GM18517 (cell line): ENCODE data around the gene PTPRN2.

Experiments used
- ATAC-seq: cut with Tn5 transposase; IDR thresholded peaks from one replicate; pipeline ENCODE4 v1.9.1; 2021; ENCODE audit warnings: mild to moderate bottlenecking, moderate library complexity; ENCODE audit not compliant: unreplicated experiment

Gene PTPRN2

GRCh38 chr7:157870644-157871290, 716.9 kb downstream of the PTPRN2 start:
- no peak for ATAC-seq

- no peak for ATAC-seq
Observed at GRCh38 chr7:157869793-157870192, 717.8 kb downstream of the PTPRN2 start.

DNA sequence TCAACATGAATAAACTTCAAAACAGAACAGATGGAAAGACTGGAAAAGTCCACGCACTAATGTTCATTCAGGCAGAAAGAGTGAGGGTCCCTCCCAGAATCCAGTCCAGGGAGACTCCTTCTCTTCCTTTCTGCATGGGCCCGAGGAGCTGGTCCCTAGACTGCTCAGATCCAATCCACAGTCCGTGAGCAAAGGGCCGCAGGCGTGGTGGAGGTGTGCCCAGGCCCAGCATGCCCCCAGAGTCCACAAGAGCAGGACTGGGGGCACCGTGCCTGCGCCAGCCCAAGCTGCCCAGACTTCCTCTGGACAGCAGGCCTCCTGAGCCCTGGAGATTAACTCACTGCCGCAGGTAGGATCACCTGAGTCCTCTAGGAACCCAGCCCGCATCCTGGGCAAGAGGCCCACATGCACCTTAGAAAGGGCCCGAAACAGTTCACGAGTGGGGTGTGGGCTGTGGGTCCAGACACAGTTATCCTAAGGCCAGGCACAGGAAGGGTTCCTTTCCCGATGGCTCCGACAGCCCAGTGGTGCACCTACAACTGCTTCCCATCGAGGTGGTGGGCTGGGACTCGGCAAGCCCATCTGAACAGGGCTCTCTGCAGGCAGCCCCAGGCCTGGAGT, 719.8 kb downstream of the PTPRN2 start:
- no peak for ATAC-seq

DNA sequence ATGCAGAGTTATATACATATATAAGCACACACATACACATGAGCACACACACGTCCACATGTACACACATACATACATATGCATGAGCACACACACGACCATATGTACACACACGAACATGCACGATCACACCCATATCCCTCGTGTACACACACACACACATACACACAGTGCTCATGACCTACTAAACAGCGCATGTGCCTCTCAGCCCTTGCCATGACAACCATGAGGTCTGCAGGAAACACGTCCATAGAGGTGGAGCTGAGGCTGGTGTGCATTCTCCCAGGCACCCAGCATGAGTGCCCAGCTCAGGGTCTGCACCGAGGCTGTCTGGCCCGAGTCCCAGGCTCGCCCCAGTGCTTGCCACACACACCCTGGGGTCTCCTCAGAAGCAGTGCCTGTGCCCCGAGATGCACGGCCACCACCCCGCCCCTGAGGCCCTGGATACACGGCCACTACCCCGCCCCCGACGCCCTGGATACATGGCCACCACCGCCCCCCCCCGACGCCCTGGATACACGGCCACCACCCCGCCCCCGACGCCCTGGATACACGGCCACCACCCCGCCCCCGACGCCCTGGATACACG, 721.2 kb downstream of the PTPRN2 start:
- no peak for ATAC-seq

GRCh38 chr7:157865351-157866165, 722.1 kb downstream of the PTPRN2 start:
- no peak for ATAC-seq

GRCh38 chr7:157864911-157865310, 722.7 kb downstream of the PTPRN2 start:
- no peak for ATAC-seq

DNA sequence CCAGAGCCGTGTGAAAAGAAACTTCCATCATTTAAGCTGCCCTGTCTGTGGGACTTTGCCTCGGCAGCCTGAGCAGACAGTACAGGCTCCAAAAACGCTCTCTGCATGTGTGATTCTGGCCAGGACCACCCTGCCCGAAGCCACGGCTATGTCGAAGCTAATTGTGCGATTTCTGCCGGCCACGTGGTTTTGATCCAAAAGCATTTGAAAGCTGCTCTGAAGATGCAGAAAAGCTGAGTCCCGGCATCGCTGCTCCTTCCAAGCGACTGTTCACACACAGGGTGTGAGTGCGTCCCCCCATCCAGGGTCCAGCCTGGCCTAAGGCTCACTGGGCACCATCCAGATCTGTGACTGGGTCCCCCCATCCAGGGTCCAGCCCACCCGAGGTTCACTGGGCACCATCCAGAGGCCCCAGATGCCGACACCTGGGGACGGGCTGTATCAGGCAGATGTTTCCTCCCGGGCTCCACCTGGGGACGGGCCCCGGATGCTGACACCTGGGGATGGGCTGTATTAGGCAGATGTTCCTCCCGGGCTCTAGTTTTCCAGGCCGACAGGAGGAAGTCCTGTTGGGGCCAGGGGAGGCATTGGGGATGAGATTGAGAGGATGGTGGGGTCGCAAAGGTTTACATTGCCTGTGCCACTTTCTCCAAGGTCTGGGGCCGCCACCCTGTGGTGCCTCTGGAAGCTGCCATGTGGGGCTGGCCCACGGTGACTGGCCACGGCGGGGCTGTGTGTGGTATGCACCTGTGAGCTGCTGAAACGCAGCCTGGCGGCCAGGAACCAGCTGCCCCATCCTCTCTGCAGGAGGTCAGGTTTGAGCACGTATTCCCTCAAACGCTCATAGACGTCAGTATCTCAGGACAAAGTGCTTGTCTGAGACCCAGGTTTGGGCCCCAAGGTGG, 723.5 kb downstream of the PTPRN2 start:
- ATAC-seq, result no peak

- no peak for ATAC-seq
Observed at GRCh38 chr7:157863176-157863575, 724.4 kb downstream of the PTPRN2 start.

- ATAC-seq, result no peak
Observed at GRCh38 chr7:157862731-157863130, 724.9 kb downstream of the PTPRN2 start.

- ATAC-seq, result no peak
Observed at GRCh38 chr7:157861551-157861950, 726.1 kb downstream of the PTPRN2 start.

GRCh38 chr7:157861031-157861491, 726.6 kb downstream of the PTPRN2 start:
- no peak for ATAC-seq

DNA sequence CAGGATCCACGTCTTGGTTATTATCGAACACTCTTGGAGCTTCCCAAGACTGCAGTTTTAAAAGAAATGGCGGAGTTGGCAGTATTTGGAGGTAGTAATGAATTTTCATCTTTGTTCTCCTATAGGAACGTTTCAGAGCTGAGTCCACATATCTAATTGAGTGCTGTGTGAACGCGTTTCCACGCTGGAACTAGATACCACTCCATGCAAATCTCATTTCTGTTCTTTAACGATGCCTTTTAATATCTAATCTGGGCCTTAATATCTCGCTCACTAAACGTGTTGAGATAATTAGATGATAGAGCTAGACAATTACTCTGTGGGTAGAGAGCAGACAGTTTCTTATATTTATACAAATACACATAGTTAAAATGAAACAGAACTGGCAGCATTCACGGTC, 727.2 kb downstream of the PTPRN2 start:
- no peak for ATAC-seq

DNA sequence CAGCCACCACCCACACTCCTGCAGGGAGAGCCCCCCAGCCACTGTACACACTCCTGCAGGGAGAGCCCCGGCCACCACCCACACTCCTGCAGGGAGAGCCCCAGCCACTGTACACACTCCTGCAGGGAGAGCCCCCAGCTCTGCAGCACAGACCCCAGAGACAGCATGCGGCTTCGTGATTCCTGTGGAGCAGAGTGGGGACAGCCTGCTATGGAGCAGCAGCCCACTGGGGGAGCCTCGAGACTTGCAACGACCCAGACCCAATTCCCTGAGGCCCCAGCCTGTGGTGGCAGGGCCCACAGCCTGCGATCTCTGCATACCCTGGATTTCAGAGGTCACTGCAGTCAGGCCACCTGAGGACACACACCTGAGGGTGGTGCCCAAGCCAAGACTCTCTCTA, 727.7 kb downstream of the PTPRN2 start:
- ATAC-seq, result no peak

DNA sequence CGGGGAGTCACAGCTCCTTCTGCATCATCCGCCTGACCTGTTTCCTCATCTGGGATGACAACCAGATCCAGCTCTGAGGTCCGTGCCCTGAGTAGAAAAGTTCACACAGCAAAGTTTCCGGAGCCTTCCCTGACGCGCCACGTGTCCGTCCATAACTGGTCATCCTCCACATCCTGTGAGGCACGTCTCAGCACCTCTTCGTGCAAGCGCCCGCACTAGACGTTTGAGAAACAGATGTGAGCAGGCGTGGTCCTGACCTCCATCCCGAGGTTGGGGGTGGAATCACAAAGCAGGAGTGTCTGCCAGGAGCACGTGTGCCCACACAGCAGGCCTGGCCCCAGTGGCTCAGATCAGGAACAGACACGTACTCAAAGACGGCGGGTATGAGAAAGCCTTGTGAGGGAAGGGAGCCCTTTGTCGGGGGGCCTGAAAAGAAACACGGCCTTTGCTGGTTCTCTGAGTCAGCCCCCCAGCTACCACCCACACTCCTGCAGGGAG, 730.0 kb downstream of the PTPRN2 start:
- no peak for ATAC-seq

DNA sequence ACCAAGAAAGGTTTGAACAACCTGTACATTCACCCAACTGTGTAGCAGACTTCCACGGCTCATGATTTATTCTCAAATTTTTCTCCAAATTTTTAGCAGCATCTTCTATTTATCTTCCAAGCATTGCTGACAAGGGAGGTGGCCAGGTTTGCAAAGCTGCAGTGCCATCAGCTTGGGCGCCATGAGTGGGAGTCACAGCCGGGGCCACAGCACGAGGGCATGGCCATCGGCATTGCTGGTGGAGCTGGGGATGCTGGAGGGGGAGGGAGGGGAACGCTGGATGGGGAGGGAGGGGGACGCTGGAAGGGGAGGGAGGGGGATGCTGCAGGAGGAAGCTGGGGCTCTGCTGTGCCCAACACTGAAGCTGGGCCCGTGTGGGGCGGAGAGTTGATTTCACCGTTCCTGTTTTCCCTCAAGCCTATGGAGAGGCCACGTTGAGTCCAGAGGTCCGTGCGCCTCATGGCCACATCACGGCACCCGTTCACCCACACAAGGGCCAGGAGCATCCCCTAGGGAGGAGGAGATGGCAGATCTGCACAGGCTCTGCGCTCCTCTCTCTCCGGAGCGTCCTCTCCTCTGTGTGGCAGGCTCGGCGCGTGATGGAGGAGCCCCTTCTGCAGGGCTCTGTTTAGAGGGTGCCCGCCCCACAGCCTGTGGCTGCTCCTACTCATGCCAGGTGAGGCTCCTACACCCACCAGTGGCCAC, 730.6 kb downstream of the PTPRN2 start:
- ATAC-seq, result no peak

DNA sequence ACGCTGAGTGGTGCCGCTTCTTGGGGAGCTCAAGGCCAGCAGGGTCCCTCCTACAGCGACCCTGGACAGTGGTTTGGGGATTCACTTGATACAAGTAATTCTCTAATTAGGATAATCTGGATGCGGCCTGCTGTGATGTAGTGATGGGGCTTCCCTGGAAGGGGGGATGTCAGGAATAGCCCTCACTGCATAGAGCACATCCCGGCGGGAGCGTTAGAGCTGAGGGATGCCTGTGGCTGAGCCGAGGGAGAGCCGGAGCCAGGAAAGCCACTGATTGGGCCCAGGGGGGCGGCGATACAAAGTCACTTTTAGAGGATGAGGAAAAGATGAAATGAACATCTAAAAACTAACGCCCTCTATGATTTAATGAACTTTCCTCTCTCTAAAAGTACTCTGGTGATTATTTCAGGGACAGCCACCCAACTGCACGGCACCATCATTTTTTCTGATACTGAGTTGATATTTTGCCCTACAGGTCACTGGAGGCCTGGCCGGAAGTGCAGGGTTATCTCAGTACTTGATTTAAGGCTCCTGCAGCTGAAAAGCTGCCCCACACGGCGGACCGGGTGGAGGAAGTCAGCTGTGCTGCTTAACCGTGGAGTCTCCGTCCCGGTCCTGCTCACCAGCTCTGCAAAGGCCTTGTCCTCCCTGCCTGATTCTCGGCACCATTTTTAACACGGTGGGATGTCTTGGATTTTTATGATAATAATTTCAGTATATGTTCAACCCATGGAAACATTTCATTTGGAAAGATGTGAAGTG, 732.0 kb downstream of the PTPRN2 start:
- ATAC-seq, result no peak

GRCh38 chr7:157855016-157855415, 732.6 kb downstream of the PTPRN2 start:
- ATAC-seq, result no peak

DNA sequence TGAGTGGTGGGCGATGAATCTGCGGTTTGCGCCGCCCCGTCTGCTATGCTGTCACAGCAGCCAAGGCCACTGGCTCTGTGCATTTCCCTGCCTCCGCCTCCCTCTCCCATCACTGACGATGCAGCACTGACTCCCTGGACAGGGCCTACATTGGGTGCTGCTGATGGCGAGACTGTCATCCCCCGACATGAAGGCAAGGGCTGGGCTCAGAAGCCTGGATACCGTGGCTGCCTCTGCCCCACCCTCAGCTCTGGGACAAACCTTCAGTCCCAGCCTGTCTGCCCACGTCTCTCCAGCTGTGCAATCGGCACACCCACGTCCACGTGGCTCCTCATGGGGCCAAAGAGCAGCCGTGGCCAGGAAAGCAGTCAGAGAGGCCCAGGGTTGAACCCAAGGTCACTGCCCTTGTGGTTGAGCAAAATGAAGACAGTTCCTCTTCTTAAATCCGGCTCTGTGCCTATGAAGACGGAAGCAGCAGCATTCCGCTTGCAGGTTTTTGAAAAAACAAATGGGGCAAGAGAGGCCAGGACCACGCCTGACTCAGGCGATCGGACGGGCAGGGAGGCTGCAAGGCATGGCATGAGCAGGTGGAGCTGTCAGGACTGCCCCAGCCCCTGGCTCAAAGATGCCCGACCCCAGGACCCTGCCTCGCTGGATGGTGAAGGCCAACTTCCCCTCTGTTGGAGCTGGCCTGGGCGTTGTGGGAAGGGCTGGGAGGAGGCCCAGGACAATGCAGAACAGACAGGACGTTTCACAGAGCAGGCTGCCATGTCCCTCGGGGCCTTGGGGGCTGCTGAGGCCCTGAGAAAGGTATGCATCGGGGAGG, 733.3 kb downstream of the PTPRN2 start:
- ATAC-seq, result no peak
